Psoas muscle (tissue), 8 donors: ENCODE data around the gene SOX8. TPM values are rescaled to one million over a fixed set of nuclear protein-coding genes. Genes with fewer than 3 reads are reported as not detected.

Experiments used
- ATAC-seq, 4 donors: fragments of 200-7000 bp; cut with Tn5 transposase; one replicate each; pipeline ENCODE4 v1.9.1; 2020; ENCODE audit warnings: moderate library complexity in 3 of 4, mild to moderate bottlenecking in 2 of 4
- DNase-seq, 2 donors: peaks; one replicate each; pipeline ENCODE4 v3.0.0-alpha.2; 2020
- H3K27ac ChIP-seq: fragments of 200-600 bp; one replicate; pipeline ENCODE4 v1.8.0; 2022
- H3K27me3 ChIP-seq, 3 donors: fragments of 200-600 bp in 1 of 3; one replicate each; pipeline versions ENCODE4 v1.6.1 to v1.8.0; 2013 to 2022; ENCODE audit warnings: low read length in 2 of 3, mild to moderate bottlenecking in 2 of 3, moderate library complexity in 1 of 3; ENCODE audit not compliant: insufficient read depth in 3 of 3
- H3K36me3 ChIP-seq, 2 donors: fragments of 200-600 bp in 1 of 2; one replicate each; pipeline versions ENCODE4 v1.6.1 to v1.8.0; 2013 to 2022; ENCODE audit warnings: low read depth in 1 of 2, mild to moderate bottlenecking in 1 of 2, moderate library complexity in 1 of 2; ENCODE audit not compliant: insufficient read depth in 1 of 2
- H3K4me1 ChIP-seq: fragments of 200-600 bp; one replicate; pipeline ENCODE4 v1.8.0; 2022
- H3K4me3 ChIP-seq: fragments of 200-600 bp; one replicate; pipeline ENCODE4 v1.8.0; 2022; ENCODE audit warnings: mild to moderate bottlenecking
- H3K9me3 ChIP-seq: fragments of 200-600 bp; one replicate; pipeline ENCODE4 v1.8.0; 2022
- WGBS, 3 donors: extraction: QIAGEN DNeasy Blood & Tissue Kit; methylation state at CpG; one replicate each; pipeline versions ENCODE4 v1.1.6 to v1.1.7; 2013; 5-methylcytosine and 5-hydroxymethylcytosine counted together
- intact Hi-C, 2 donors: fragments of 100-400 bp; cut with DNase I; formaldehyde crosslinking; loops; one replicate each; pipeline versions ENCODE4 v1.11.0 to v1.14.2; 2022
- polyA plus RNA-seq, 3 donors: library from polyadenylated mRNA; stranded (reverse); fragments of 200-250 nt; gene quantifications; one replicate each; pipeline ENCODE4 v1.2.3, GENCODE V29; 2013
- total RNA-seq, 4 donors: library from RNA; stranded (reverse); fragmentation: NEBNext Ultra II Directional in 2 of 4; extraction: Animal tissue kit (Norgen Biotek cat#: 25700) in 2 of 4; gene quantifications; one replicate each; pipeline versions ENCODE4 v1.2.1 to v1.2.4, GENCODE V29; 2021 to 2023
- TF ChIP-seq, protein P1 (sequence below): fragments of 200-600 bp; IDR thresholded peaks from one replicate; pipeline ENCODE4 v1.8.0; 2022; ENCODE audit warnings: antibody characterized with exemption
- donor health status: healthy with polysubstance abuse.
- donor health status: DM: no; HTN: no; CAD: no; lungs with moderate emphysema.
- donor health status: Bipolar disorder and iron deficiency.
- donor health status: healthy.
- donor health status: DM: yes; HTN: yes; CAD: no.
- donor health status: DM: no; HTN: no; CAD: no.
- donor health status: DM: no; HTN: no; CAD: no.
- donor health status: DM: yes; HTN: yes; CAD: no.

Gene SOX8
- total and polyA plus RNA-seq, 7 donors, result 0.45 to 5.0 (median 0.74) TPM

DNA sequence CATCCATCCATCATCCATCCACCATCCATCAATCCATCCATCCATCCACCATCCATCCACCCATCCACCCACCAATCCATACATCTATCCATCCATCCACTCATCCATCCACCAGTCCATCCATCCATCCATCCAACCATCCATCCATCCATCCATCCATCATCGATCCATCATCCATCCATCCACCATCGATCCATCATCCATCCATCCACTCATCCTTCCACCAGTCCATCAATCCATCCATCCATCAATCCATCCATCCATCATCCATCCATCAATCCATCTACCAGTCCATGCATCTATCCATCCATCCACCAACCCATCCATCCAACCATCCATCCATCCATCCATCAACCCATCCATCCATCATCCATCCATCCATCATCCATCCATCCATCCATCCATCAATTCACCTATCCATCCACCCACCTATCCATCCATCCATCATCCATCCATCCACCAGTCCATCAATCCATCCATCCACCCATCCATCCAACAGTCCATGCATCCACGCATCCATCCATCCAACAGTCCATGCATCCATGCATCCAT lies 51.6 kb downstream of the SOX8 start:
- Histone ChIP-seq H3K4me3 (no peak overlapping the region), H3K27me3 (peaks cover 0 to 73% (median 26%) of the 10 kb centered on the region in 3 donors), H3K36me3 (no peaks in the 10 kb centered on the region), H3K4me1 (no peaks in the 10 kb centered on the region), H3K9me3 (no peaks in the 10 kb centered on the region), H3K27ac (no peak overlapping the region)
- WGBS, 3 donors, result 97 to 100% (median 98%) methylated on average over 3 of the region's 3 CpGs
- ATAC-seq (no peak), DNase-seq (no peak)
- intact Hi-C loops, result loop anchor here in 1 of 2 donors (10.0 kb wide), 1 partner anchor 118 kb away; no protein-coding TSS in a partner anchor
- TF ChIP-seq, protein P1, sequence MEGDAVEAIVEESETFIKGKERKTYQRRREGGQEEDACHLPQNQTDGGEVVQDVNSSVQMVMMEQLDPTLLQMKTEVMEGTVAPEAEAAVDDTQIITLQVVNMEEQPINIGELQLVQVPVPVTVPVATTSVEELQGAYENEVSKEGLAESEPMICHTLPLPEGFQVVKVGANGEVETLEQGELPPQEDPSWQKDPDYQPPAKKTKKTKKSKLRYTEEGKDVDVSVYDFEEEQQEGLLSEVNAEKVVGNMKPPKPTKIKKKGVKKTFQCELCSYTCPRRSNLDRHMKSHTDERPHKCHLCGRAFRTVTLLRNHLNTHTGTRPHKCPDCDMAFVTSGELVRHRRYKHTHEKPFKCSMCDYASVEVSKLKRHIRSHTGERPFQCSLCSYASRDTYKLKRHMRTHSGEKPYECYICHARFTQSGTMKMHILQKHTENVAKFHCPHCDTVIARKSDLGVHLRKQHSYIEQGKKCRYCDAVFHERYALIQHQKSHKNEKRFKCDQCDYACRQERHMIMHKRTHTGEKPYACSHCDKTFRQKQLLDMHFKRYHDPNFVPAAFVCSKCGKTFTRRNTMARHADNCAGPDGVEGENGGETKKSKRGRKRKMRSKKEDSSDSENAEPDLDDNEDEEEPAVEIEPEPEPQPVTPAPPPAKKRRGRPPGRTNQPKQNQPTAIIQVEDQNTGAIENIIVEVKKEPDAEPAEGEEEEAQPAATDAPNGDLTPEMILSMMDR, result no peak

DNA sequence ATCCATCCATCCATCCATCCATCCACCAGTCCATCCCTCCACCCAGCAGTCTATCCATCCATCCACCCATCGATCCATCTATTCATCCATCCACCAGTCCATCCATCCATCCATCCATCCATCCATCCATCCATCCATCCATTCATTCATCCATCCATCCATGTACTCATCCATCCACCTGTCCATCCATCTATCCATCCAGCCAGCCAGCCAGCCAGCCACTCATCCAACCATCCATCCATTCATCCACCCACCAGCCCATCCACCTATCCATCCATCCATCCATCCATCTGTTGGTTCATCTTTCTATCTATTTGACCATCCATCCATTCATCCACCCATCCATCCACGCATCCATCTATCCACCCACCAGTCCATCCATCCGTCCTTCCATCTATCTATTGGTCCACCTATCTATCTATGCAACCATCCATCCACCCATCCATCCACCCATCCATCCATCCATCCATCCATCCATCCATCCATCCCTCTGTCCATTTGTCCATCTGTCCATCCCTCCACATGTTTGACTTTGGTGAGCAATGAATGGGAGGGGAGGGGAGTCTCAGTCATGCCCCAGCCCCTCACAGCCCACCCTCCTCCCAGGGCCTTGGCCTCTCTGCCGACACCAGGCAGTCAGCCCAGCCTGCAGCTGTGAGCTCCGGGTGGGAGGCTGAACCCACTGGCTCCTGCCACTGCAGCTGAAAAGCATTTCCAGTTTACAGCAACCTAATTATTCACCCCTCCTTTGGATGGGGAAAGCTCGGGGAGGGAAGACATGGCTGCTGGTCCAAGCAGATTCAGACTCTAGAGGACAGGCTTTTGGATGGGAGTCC lies 52.9 kb downstream of the SOX8 start:
- TF ChIP-seq, protein P1, result no peak
- WGBS, 3 donors, result 43 to 61% (median 50%) methylated on average over 6 of the region's 6 CpGs
- Histone ChIP-seq H3K36me3 (no peaks in the 10 kb centered on the region), H3K27ac (no peak overlapping the region), H3K9me3 (no peaks in the 10 kb centered on the region), H3K27me3 (peaks cover 0 to 73% (median 20%) of the 10 kb centered on the region in 3 donors), H3K4me3 (no peak overlapping the region), H3K4me1 (no peaks in the 10 kb centered on the region)
- ATAC-seq, result no peak
- no peak for DNase-seq
- intact Hi-C loops, result loop anchor here in 1 of 2 donors (10.0 kb wide), 1 partner anchor 120 kb away; no protein-coding TSS in a partner anchor

DNA sequence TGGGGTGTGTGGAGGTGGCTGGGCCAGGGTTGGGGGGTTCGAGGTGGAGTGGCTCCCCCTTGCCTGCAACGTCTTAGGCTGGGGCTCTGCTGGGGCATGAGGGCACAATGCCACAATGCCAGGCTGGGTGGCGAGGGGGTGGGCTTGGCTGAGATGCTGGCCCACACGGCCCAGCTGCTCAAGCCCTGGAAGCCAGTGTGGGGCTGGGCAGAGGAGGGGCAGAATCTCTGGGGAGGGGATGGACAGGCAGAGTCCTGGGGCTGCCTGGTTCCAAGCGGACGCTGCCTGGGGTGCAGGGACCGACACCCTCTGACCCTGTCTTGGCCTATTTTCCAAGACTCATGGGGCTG lies 53.5 kb downstream of the SOX8 start:
- TF ChIP-seq, protein P1, result no peak
- Histone ChIP-seq H3K9me3 (no peaks in the 10 kb centered on the region), H3K36me3 (no peaks in the 10 kb centered on the region), H3K27ac (no peak overlapping the region), H3K4me1 (no peaks in the 10 kb centered on the region), H3K27me3 (peaks cover 0 to 73% (median 20%) of the 10 kb centered on the region in 3 donors), H3K4me3 (no peak overlapping the region)
- intact Hi-C loops, result loop anchor here in 1 of 2 donors (10.0 kb wide), 1 partner anchor 120 kb away; no protein-coding TSS in a partner anchor
- ATAC-seq (no peak), DNase-seq (no peak)
- WGBS, 3 donors, result 24 to 34% (median 32%) methylated on average over 7 of the region's 7 CpGs

DNA sequence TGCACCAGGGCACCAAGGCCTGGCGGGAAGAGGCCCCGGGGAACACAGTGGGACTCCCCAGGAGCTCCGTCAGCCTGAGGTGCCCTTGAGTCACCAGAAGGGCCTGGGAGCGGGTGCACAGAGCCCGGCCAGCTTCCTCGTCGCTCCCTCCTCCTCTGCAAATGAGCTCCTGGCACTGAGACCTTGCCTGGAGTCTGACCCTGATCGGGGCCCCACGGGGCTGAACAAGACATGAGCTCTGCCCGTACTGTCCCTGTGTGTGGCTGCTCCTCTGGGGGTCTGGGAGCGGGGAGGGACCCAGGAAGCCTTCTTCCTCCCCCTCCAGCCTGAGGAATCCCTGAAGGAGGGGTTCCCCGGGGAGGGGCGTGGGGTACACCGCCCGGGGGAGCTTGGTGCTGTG lies 54.6 kb downstream of the SOX8 start:
- intact Hi-C loops, result loop anchor here in 1 of 2 donors (10.0 kb wide), 1 partner anchor 121 kb away; no protein-coding TSS in a partner anchor
- peaks cover 0 to 62% (median 18%) of the 10 kb centered on the region in 3 donors for H3K27me3 ChIP-seq
- H3K27ac ChIP-seq, result no peak overlapping the region
- no peaks in the 10 kb centered on the region for H3K36me3 ChIP-seq
- no peaks in the 10 kb centered on the region for H3K4me1 ChIP-seq
- 32 to 43% (median 34%) methylated on average over 7 to 15 of the region's 15 CpGs for WGBS, 3 donors
- DNase-seq, result no peak
- H3K9me3 ChIP-seq, result no peaks in the 10 kb centered on the region
- no peak for ATAC-seq
- H3K4me3 ChIP-seq, result no peak overlapping the region
- TF ChIP-seq, protein P1, result no peak

Other genes with a start within 250 kb of the SOX8 start
- gene CIAO3, start 240.8 kb upstream of the SOX8 start, total RNA-seq, result 10 to 100 TPM; 12.3 to 25.9 (median 23.6) TPM
- 10 to 100 TPM; 26.7 to 43.0 (median 38.9) TPM for gene CIAO3, start 240.8 kb upstream of the SOX8 start, polyA plus RNA-seq
- gene MSLN, start 221.0 kb upstream of the SOX8 start, total RNA-seq, result under 1 TPM in 1 of 4 donors, not detected in 3; 0.17 TPM
- gene MSLN, start 221.0 kb upstream of the SOX8 start, polyA plus RNA-seq, result under 1 TPM; 0.03 to 0.10 (median 0.08) TPM
- gene RPUSD1, start 193.4 kb upstream of the SOX8 start, total RNA-seq, result 10 to 100 TPM in 1 of 4 donors, 1 to 10 TPM in 3; 4.4 to 10.9 (median 7.6) TPM
- 10 to 100 TPM; 11.7 to 25.7 (median 25.2) TPM for gene RPUSD1, start 193.4 kb upstream of the SOX8 start, polyA plus RNA-seq
- gene CHTF18, start 193.2 kb upstream of the SOX8 start, total RNA-seq, result 1 to 10 TPM; 2.5 to 4.5 (median 4.0) TPM
- gene CHTF18, start 193.2 kb upstream of the SOX8 start, polyA plus RNA-seq, result 1 to 10 TPM; 1.7 to 8.4 (median 2.2) TPM
- gene GNG13, start 181.0 kb upstream of the SOX8 start, total RNA-seq, result not detected
- gene GNG13, start 181.0 kb upstream of the SOX8 start, polyA plus RNA-seq, result not detected
- 1 to 10 TPM; 4.0 to 9.0 (median 6.8) TPM for gene LMF1, start 10.8 kb upstream of the SOX8 start, total RNA-seq
- 1 to 10 TPM; 1.9 to 2.7 (median 2.7) TPM for gene LMF1, start 10.8 kb upstream of the SOX8 start, polyA plus RNA-seq
- under 1 TPM in 1 of 4 donors, not detected in 3; 0.32 TPM for gene SSTR5, start 91.0 kb downstream of the SOX8 start, total RNA-seq
- under 1 TPM; 0.03 to 0.13 (median 0.04) TPM for gene SSTR5, start 91.0 kb downstream of the SOX8 start, polyA plus RNA-seq
- not detected for gene C1QTNF8, start 114.5 kb downstream of the SOX8 start, total RNA-seq
- not detected for gene C1QTNF8, start 114.5 kb downstream of the SOX8 start, polyA plus RNA-seq
- gene CACNA1H, start 171.3 kb downstream of the SOX8 start, total RNA-seq, result 1 to 10 TPM; 2.0 to 5.9 (median 3.0) TPM
- 1 to 10 TPM; 1.8 to 2.3 (median 2.0) TPM for gene CACNA1H, start 171.3 kb downstream of the SOX8 start, polyA plus RNA-seq
- not detected for gene TPSG1, start 243.5 kb downstream of the SOX8 start, total RNA-seq
- gene TPSG1, start 243.5 kb downstream of the SOX8 start, polyA plus RNA-seq, result under 1 TPM in 1 of 3 donors, not detected in 2; 0.08 TPM
- 10 to 100 TPM in 1 of 4 donors, 1 to 10 TPM in 3; 3.2 to 14.2 (median 4.6) TPM for gene TPSB2, start 248.4 kb downstream of the SOX8 start, total RNA-seq
- gene TPSB2, start 248.4 kb downstream of the SOX8 start, polyA plus RNA-seq, result 1 to 10 TPM; 1.9 to 6.1 (median 2.7) TPM